Stomach (tissue), 4 donors: ENCODE results near the gene OTOS.

Experiments used
- CTCF ChIP-seq, 7 experiments: fragments of 450-650 bp in 4 of 7; fragments of 200-600 bp in 3 of 7; sonication (generic) in 3 of 7; IDR thresholded peaks; one replicate each; pipeline ENCODE4 v1.5.1; 2016 to 2019; ENCODE audit warnings: antibody characterized with exemption in 7 of 7, control low read depth in 2 of 7, mild to moderate bottlenecking in 1 of 7
- POLR2A ChIP-seq, 4 donors: fragments of 450-650 bp; IDR thresholded peaks; one replicate each; pipeline ENCODE4 v1.6.1; 2016; ENCODE audit warnings: antibody characterized with exemption in 4 of 4, control low read depth in 2 of 4, mild to moderate bottlenecking in 1 of 4, moderate library complexity in 1 of 4
- POLR2AphosphoS5 ChIP-seq, 3 donors: sonication (generic); formaldehyde crosslinking; IDR thresholded peaks; one replicate each; pipeline ENCODE4 v1.6.1; 2016; ENCODE audit warnings: antibody characterized with exemption in 3 of 3

GRCh38 chr2:240137596-240138253 lies 2.7 kb downstream of the OTOS start:
- TF ChIP-seq POLR2A (IDR thresholded peaks at IDR 0.05) (no peak), CTCF (IDR thresholded peaks at IDR 0.05) (no peak), POLR2AphosphoS5 (IDR thresholded peaks at IDR 0.05) (no peak)
